ENCODE data around the gene B4GALT5.

Gene B4GALT5

DNA sequence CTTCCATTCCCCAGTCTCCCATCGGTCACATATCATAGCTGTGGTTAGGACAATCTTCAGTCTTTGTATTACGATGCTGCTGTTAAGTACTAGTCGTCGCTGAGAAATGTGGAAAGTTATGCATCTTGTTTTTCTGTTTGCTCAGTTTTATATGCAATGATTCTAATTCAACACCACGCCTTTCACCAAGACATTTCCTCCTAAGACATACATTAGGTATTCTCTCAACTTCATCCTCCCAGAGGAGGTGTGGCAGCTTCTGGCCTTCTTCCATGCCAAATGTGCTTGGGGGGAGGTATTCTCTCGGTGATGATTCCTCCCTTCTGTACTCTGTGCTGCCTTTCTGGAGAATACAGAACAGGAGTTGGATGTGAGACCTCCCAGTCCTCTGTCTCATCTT, 66.1 kb downstream of the B4GALT5 start:
- TF ChIP-seq EZH2phosphoT487 (IDR thresholded peaks at IDR 0.05; ENCODE audit: borderline replicate concordance), result no peak
- TF ChIP-seq, protein P1, sequence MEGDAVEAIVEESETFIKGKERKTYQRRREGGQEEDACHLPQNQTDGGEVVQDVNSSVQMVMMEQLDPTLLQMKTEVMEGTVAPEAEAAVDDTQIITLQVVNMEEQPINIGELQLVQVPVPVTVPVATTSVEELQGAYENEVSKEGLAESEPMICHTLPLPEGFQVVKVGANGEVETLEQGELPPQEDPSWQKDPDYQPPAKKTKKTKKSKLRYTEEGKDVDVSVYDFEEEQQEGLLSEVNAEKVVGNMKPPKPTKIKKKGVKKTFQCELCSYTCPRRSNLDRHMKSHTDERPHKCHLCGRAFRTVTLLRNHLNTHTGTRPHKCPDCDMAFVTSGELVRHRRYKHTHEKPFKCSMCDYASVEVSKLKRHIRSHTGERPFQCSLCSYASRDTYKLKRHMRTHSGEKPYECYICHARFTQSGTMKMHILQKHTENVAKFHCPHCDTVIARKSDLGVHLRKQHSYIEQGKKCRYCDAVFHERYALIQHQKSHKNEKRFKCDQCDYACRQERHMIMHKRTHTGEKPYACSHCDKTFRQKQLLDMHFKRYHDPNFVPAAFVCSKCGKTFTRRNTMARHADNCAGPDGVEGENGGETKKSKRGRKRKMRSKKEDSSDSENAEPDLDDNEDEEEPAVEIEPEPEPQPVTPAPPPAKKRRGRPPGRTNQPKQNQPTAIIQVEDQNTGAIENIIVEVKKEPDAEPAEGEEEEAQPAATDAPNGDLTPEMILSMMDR (conservative IDR thresholded peaks at IDR 0.05; ENCODE audit: low read length), result no peak
- Histone ChIP-seq H3K4me1 (ENCODE audit: insufficient read depth, low read length, poor library complexity, severe bottlenecking) (peaks cover under 1% of the 10 kb centered on the region), H3K9me2 (replicated peaks; ENCODE audit: low read depth, low read length) (no peaks in the 10 kb centered on the region), H3K9ac (ENCODE audit: low read depth, low read length, poor library complexity, severe bottlenecking) (no peak overlapping the region), H3K4me3 (ENCODE audit: low read length, poor library complexity, severe bottlenecking) (no peak overlapping the region), H2AFZ (ENCODE audit: low read length) (no peak overlapping the region), H3K9me3 (ENCODE audit: insufficient read depth, low read depth, low read length) (no peaks in the 10 kb centered on the region), H3K79me2 (ENCODE audit: insufficient read depth, low read length) (no peaks in the 10 kb centered on the region), H3F3A (ENCODE audit: low read depth) (no peaks in the 10 kb centered on the region), H3K4me2 (ENCODE audit: low read depth, low read length, poor library complexity, severe bottlenecking) (no peak overlapping the region), H3K27me3 (ENCODE audit: insufficient read depth, low read length, poor library complexity, severe bottlenecking) (no peaks in the 10 kb centered on the region), H3K36me3 (ENCODE audit: insufficient read depth, low read length) (peaks cover 68% of the 10 kb centered on the region), H4K20me1 (ENCODE audit: insufficient read depth, low read length, poor library complexity, severe bottlenecking) (no peaks in the 10 kb centered on the region)

DNA sequence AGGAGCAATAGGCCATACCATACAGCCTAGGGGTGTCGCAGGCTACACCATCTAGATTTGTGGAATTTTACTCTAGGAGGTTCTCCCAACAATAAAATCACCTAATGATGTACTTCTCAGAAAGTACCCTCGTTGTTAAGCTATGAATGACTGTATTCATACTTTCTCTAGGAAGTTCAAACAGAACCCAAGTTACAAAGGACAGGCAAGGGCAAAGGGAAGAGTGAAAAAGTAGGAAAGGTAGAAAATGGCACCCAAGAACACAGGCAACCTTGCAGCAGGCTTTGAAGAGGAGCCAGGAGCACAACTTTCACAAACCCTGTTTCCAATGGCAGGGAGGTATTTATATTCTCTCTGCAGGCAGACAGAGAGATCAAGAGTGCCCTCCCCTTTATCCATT, 67.2 kb downstream of the B4GALT5 start:
- H3K9me3 ChIP-seq (ENCODE audit: insufficient read depth, low read depth, low read length), result no peaks in the 10 kb centered on the region
- peaks cover 73% of the 10 kb centered on the region for H3K36me3 ChIP-seq (ENCODE audit: insufficient read depth, low read length)
- no peak overlapping the region for H3K9ac ChIP-seq (ENCODE audit: low read depth, low read length, poor library complexity, severe bottlenecking)
- no peak overlapping the region for H2AFZ ChIP-seq (ENCODE audit: low read length)
- H3K4me2 ChIP-seq (ENCODE audit: low read depth, low read length, poor library complexity, severe bottlenecking), result no peak overlapping the region
- no peaks in the 10 kb centered on the region for H3K9me2 ChIP-seq (replicated peaks; ENCODE audit: low read depth, low read length)
- H3K79me2 ChIP-seq (ENCODE audit: insufficient read depth, low read length), result no peaks in the 10 kb centered on the region
- no peak for TF ChIP-seq EZH2phosphoT487 (IDR thresholded peaks at IDR 0.05; ENCODE audit: borderline replicate concordance)
- TF ChIP-seq, protein P1 (conservative IDR thresholded peaks at IDR 0.05; ENCODE audit: low read length), result no peak
- H3F3A ChIP-seq (ENCODE audit: low read depth), result no peaks in the 10 kb centered on the region
- no peaks in the 10 kb centered on the region for H3K27me3 ChIP-seq (ENCODE audit: insufficient read depth, low read length, poor library complexity, severe bottlenecking)
- no peaks in the 10 kb centered on the region for H4K20me1 ChIP-seq (ENCODE audit: insufficient read depth, low read length, poor library complexity, severe bottlenecking)
- peaks cover 11% of the 10 kb centered on the region for H3K4me1 ChIP-seq (ENCODE audit: insufficient read depth, low read length, poor library complexity, severe bottlenecking)
- no peak overlapping the region for H3K4me3 ChIP-seq (ENCODE audit: low read length, poor library complexity, severe bottlenecking)

DNA sequence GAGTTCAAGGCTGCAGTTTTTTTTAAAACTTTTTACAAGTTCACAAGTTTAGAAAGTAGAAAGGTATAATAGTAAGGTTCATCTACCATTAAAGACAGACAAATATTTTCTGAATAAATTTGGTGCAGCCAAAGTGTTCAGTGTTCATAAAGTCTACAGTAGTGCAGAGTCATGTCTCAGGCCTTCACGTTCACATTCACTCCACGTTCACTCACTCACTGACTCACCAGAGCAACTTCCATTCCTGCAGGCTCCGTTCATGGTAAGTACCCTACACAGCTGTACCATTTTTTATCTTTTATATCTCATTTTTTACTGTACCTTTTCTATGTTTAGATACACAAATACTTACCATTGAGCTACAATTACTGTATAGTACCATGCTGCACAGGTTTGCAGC, 67.6 kb downstream of the B4GALT5 start:
- H4K20me1 ChIP-seq (ENCODE audit: insufficient read depth, low read length, poor library complexity, severe bottlenecking), result no peaks in the 10 kb centered on the region
- no peaks in the 10 kb centered on the region for H3K9me3 ChIP-seq (ENCODE audit: insufficient read depth, low read depth, low read length)
- no peak overlapping the region for H3K9ac ChIP-seq (ENCODE audit: low read depth, low read length, poor library complexity, severe bottlenecking)
- no peaks in the 10 kb centered on the region for H3F3A ChIP-seq (ENCODE audit: low read depth)
- H3K4me1 ChIP-seq (ENCODE audit: insufficient read depth, low read length, poor library complexity, severe bottlenecking), result peaks cover 11% of the 10 kb centered on the region
- H3K36me3 ChIP-seq (ENCODE audit: insufficient read depth, low read length), result peaks cover 77% of the 10 kb centered on the region
- H3K79me2 ChIP-seq (ENCODE audit: insufficient read depth, low read length), result no peaks in the 10 kb centered on the region
- no peak for TF ChIP-seq EZH2phosphoT487 (IDR thresholded peaks at IDR 0.05; ENCODE audit: borderline replicate concordance)
- TF ChIP-seq, protein P1 (conservative IDR thresholded peaks at IDR 0.05; ENCODE audit: low read length), result no peak
- H3K4me3 ChIP-seq (ENCODE audit: low read length, poor library complexity, severe bottlenecking), result no peak overlapping the region
- no peaks in the 10 kb centered on the region for H3K27me3 ChIP-seq (ENCODE audit: insufficient read depth, low read length, poor library complexity, severe bottlenecking)
- no peak overlapping the region for H2AFZ ChIP-seq (ENCODE audit: low read length)
- no peak overlapping the region for H3K4me2 ChIP-seq (ENCODE audit: low read depth, low read length, poor library complexity, severe bottlenecking)
- H3K9me2 ChIP-seq (replicated peaks; ENCODE audit: low read depth, low read length), result no peaks in the 10 kb centered on the region

Measured in Loucy (cell line).